ENCODE measurements around the gene PKDREJ.

GRCh38 chr22:46267431-46268279 is 4.5 kb upstream of the PKDREJ start, which contains the start of gene TTC38:
- TF ChIP-seq, protein P1, sequence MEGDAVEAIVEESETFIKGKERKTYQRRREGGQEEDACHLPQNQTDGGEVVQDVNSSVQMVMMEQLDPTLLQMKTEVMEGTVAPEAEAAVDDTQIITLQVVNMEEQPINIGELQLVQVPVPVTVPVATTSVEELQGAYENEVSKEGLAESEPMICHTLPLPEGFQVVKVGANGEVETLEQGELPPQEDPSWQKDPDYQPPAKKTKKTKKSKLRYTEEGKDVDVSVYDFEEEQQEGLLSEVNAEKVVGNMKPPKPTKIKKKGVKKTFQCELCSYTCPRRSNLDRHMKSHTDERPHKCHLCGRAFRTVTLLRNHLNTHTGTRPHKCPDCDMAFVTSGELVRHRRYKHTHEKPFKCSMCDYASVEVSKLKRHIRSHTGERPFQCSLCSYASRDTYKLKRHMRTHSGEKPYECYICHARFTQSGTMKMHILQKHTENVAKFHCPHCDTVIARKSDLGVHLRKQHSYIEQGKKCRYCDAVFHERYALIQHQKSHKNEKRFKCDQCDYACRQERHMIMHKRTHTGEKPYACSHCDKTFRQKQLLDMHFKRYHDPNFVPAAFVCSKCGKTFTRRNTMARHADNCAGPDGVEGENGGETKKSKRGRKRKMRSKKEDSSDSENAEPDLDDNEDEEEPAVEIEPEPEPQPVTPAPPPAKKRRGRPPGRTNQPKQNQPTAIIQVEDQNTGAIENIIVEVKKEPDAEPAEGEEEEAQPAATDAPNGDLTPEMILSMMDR (IDR thresholded peaks at IDR 0.05), result no peak
- TF ChIP-seq POLR2A (IDR thresholded peaks at IDR 0.05), result peak; percentile 77 to 90
